GM19452 (cell line): ENCODE results near the gene MAN2B1.
"Not testable (repeated sequence)": the region's sequence is repeated elsewhere in the genome, so short reads cannot be mapped to it uniquely, and the experiment has no call there.

Source experiments
- ATAC-seq: cut with Tn5 transposase; IDR thresholded peaks from one replicate; pipeline ENCODE4 v1.9.1; 2021; ENCODE audit not compliant: unreplicated experiment

The MAN2B1 gene

GRCh38 chr19:12666265-12667048 is at the start of gene MAN2B1, which contains the start of gene WDR83:
MAN2B1 (minus strand) TSS chr19:12666742; CDS start chr19:12666701, 41 bp downstream.
WDR83 (plus strand) TSS chr19:12666807; CDS start chr19:12669791, 2,984 bp downstream.
- no peak for ATAC-seq

- ATAC-seq: no peak
Observed at GRCh38 chr19:12715929-12716328, 49.4 kb upstream of the MAN2B1 start.

GRCh38 chr19:12715102-12715501 is 48.6 kb upstream of the MAN2B1 start:
- ATAC-seq: no peak

- ATAC-seq: not testable (repeated sequence)
Observed at GRCh38 chr19:12713304-12713703, 46.8 kb upstream of the MAN2B1 start.

- not testable (repeated sequence) for ATAC-seq
Observed at GRCh38 chr19:12712077-12712476, 45.5 kb upstream of the MAN2B1 start.

- no peak for ATAC-seq
Observed at GRCh38 chr19:12711187-12711586, 44.6 kb upstream of the MAN2B1 start.

GRCh38 chr19:12708641-12709040 is 42.1 kb upstream of the MAN2B1 start:
- no peak for ATAC-seq

GRCh38 chr19:12706332-12706718 is 39.8 kb upstream of the MAN2B1 start:
- no peak for ATAC-seq

- ATAC-seq: no peak
Observed at GRCh38 chr19:12705654-12706331, 39.3 kb upstream of the MAN2B1 start.

- no peak for ATAC-seq
Observed at GRCh38 chr19:12705169-12705568, 38.6 kb upstream of the MAN2B1 start.

- ATAC-seq: no peak
Observed at GRCh38 chr19:12703046-12703445, 36.5 kb upstream of the MAN2B1 start.

GRCh38 chr19:12701596-12702282 is 35.2 kb upstream of the MAN2B1 start:
- ATAC-seq: no peak

GRCh38 chr19:12698138-12698537 is 31.6 kb upstream of the MAN2B1 start:
- no peak for ATAC-seq

- not testable (repeated sequence) for ATAC-seq
Observed at GRCh38 chr19:12697425-12697824, 30.9 kb upstream of the MAN2B1 start.

- ATAC-seq: peak; percentile 79
Observed at GRCh38 chr19:12696366-12697335, 30.1 kb upstream of the MAN2B1 start, which contains the start of gene FBXW9. FBXW9 (minus strand) TSS chr19:12696631; CDS start chr19:12696581, 50 bp downstream.

- peak; percentile 9 for ATAC-seq
Observed at GRCh38 chr19:12695997-12696365, 29.4 kb upstream of the MAN2B1 start.

- no peak for ATAC-seq
Observed at GRCh38 chr19:12695514-12695913, 29.0 kb upstream of the MAN2B1 start.

GRCh38 chr19:12695096-12695495 is 28.6 kb upstream of the MAN2B1 start:
- no peak for ATAC-seq

- ATAC-seq: no peak
Observed at GRCh38 chr19:12694641-12695040, 28.1 kb upstream of the MAN2B1 start.

GRCh38 chr19:12692960-12693359 is 26.4 kb upstream of the MAN2B1 start:
- no peak for ATAC-seq
